Measurements from ENCODE around the gene KRTAP10-7.

DNA sequence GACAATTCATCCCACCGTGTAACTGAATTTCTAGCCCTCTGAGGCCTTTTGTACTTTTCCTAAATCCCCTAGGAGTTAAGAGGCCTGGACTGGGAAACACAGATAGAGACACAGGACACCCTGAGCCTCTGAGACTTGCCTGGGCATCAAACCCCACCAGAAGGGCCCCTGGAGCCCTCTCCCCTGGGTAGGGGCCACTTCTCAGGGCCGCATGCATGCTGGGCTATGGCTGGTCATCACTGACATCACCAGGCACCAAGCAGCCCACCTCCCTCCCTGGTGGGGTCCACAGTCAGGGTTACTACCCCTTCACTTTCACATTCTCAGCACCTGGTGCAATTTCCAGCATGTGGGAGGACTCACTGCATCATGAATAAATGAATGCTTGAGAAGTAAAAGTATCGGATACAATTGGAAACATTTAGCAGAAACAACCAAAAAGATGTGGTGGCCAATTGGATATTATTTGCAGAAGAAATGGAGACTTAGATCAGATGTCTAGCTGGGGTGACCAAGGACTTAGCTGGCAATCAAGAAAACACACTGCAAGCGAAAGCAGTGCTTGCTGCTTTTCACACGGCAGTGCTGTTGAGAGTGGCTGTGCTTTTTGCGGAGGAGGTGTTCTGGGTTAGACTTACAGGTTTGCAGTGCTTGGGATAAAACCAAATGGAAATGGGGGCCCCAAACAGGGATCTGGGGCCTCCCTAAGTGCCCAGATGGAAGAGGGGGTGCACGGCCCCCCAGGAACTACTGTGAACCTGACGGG is 950 bp upstream of the KRTAP10-7 start:
- TF ChIP-seq, protein P1, sequence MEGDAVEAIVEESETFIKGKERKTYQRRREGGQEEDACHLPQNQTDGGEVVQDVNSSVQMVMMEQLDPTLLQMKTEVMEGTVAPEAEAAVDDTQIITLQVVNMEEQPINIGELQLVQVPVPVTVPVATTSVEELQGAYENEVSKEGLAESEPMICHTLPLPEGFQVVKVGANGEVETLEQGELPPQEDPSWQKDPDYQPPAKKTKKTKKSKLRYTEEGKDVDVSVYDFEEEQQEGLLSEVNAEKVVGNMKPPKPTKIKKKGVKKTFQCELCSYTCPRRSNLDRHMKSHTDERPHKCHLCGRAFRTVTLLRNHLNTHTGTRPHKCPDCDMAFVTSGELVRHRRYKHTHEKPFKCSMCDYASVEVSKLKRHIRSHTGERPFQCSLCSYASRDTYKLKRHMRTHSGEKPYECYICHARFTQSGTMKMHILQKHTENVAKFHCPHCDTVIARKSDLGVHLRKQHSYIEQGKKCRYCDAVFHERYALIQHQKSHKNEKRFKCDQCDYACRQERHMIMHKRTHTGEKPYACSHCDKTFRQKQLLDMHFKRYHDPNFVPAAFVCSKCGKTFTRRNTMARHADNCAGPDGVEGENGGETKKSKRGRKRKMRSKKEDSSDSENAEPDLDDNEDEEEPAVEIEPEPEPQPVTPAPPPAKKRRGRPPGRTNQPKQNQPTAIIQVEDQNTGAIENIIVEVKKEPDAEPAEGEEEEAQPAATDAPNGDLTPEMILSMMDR (IDR thresholded peaks at IDR 0.05), result no peak
- no peak for TF ChIP-seq POLR2A (IDR thresholded peaks at IDR 0.05)
